IPS-18c (cell line): ENCODE data around the gene TEX35.

Experiments
- H3K4me3 ChIP-seq: 2 replicates; pipeline ENCODE4 v1.7.0; 2013; ENCODE audit warnings: low read depth, mild to moderate bottlenecking, low read length, moderate library complexity; ENCODE audit not compliant: insufficient read depth
- H3K9me3 ChIP-seq: one replicate; pipeline ENCODE4 v1.6.1; 2013; ENCODE audit warnings: mild to moderate bottlenecking, low read length, moderate library complexity; ENCODE audit not compliant: control insufficient read depth, insufficient read depth

Gene TEX35

DNA sequence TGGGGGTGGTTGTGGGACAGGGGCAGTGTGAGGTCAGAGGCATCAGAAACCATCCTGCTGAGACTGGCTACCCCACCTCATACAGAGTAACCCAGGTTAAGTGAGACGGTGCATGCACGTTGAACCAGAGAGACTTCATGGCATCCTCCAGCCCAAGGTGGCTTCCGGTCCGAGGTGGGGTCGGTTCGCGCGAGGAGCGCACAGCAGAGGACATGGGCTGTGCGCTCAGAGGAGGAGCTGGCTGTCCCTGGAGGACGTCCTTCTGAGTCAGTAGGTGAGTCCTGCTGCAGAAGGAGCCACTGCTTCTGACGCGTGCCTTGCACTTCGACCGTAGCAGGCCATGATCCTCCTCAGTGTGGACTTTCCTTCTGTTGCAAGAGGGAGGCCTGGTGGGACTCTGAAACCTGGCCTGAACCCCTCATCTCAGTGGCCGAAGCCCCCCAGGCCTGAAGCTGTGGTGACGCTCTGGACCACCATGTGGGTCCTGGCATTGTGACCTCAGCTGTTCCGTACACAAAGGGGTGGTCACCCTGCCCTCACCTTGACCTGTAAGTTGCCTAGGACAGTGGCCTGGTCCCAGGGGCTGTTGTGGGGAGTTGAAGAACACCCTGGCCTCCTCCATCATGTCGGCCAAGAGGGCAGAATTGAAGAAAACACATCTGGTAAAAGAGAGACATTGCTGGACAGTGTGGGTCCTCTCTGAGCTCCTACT lies at the start of gene TEX35:
Gene TEX35, plus strand, starts transcription at position 544 of the 712 bp plus-strand sequence. Its CDS starts 80 bp downstream, at position 624.
- H3K9me3 ChIP-seq: no peaks in the 10 kb centered on the region
- H3K4me3 ChIP-seq: no peak within 1 kb of the TSS

DNA sequence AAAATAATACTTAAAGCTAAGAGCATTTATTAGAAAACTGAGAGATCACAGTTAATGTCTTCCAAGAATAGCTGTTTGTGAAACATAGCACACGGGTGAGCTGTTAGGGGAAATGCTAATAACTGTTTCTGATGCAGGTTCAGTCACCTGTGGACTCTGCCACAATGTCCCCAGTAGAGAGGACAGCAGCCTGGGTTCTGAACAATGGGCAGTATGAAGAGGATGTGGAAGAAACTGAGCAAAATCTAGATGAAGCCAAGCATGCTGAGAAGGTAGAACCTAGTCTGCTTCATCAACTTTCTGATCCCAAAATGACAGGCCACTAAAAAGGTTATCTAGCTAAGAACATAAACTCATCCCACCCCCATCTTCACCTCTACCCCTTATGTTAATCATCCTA lies 48.8 kb upstream of the TEX35 start:
- no peak overlapping the region for H3K4me3 ChIP-seq
- no peaks in the 10 kb centered on the region for H3K9me3 ChIP-seq

DNA sequence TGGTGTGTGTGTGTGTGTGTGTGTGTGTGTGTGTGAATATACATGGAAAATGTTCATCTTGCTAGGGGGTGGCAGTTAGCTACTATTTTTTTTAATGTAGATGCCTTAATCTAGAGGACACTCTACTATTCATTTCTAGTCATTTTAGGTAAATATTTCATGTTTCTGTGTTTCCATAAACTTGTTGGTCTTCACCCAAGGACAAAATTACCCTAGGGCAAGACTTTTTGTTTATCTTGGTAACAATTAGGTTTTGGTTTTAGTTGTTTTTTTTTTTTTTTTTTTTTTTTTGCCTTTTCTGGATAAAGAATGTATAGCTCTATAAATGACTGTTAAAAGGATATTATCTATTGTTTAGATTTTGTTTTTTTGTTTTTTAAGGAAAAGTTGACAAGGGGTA lies 48.3 kb upstream of the TEX35 start:
- H3K4me3 ChIP-seq: no peak overlapping the region
- no peaks in the 10 kb centered on the region for H3K9me3 ChIP-seq

DNA sequence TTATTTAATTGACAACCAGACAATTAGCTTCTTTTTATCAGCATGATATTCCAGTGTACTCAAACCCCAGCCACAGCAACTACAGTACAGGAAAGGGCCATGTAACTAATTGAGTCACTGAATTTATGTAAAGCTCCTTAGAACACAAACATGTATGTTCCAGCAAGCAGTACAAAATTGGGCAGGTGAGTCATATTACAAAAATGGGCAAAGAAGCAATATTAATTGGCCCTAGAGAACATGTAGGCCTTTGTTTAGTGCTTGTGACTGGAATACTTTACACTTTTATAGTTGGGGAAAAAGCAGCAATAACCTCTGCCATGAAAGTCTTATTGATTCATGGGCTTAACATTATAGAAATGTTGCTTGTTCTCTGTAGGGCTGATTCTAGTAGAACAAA lies 47.9 kb upstream of the TEX35 start:
- H3K4me3 ChIP-seq: no peak overlapping the region
- no peaks in the 10 kb centered on the region for H3K9me3 ChIP-seq

DNA sequence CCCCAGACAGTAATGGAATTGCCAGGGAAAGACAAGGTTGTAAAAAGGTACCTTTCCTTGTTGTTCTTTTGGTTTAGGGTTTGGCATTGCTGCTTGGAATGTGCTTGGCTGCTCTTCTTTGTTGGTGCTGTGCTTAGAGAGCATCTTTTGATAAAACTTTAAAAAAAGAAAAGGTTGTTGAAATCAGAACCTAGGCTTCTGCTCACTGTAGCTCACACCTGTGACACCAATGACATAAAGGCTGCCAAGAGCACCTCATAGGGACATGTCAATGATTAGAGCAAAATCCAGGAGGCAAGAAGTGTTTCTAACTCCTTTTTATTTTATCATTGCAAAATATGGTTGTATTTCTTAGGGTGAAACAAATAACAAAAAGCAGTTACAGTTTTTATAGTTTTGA lies 45.1 kb upstream of the TEX35 start:
- Histone ChIP-seq H3K4me3 (no peak overlapping the region), H3K9me3 (no peaks in the 10 kb centered on the region)

DNA sequence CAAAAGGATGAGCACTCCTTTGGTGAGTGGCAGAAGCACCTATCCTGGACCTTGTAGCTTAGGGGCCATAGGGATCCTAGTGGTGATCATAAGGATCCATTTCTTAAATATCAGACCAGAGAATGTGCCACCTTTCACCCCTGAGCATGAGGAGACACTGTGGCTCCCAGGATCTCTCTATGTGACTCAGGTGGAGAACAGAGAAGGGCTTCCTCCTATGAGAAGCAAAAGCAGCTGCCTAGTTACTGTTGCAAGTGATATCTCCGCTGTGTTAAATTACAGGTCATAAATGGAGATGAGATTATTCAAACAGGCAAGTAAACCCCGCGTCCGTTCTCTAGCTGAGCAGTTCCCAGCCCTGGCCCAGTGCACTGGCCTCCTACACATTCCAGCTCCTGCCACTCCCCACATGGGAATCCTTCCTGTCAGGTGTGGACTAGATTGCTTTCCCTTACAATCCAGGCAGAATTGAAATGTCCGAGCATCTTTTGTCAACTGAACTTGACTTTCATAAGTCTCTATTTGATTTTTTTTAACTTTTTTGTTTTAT lies 42.4 kb upstream of the TEX35 start:
- no peaks in the 10 kb centered on the region for H3K9me3 ChIP-seq
- no peak overlapping the region for H3K4me3 ChIP-seq

DNA sequence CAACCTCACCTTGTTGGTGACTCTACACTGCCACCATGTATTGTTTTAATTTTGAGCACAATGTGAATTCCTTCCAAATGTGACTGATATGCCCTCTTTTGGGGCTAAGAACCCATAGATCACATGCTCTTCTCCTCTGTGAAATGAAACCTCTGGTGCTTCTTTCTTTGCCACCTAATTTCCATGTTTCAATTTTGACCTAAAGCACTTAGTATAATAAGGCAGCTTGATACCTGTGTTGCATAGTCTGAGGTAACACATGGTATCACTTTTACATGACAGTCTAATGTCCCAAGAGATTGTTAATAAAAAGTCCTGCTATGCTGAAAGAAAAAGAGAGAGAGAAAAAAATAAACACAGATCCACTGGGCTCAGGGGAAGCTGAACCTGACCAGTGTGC lies 40.4 kb upstream of the TEX35 start:
- Histone ChIP-seq H3K9me3 (no peaks in the 10 kb centered on the region), H3K4me3 (no peak overlapping the region)

DNA sequence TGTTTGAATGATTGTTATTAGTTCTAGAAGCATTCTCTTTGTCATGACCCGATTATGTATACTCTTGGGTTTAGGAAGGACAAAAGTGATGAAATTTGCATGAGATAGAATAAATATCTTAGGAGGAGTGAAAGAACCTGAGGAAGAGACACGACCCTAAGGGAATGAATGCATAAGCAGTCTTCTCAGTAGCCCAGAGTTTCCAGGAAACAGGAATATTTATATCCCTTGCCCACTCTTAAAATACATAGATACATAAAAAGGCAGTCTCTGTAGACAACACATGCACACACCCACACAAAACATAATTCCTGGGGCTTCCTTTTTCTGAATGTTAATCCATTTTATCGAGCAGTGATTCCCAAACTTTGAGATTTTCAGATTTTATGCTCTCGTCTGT lies 35.5 kb upstream of the TEX35 start:
- no peak overlapping the region for H3K4me3 ChIP-seq

DNA sequence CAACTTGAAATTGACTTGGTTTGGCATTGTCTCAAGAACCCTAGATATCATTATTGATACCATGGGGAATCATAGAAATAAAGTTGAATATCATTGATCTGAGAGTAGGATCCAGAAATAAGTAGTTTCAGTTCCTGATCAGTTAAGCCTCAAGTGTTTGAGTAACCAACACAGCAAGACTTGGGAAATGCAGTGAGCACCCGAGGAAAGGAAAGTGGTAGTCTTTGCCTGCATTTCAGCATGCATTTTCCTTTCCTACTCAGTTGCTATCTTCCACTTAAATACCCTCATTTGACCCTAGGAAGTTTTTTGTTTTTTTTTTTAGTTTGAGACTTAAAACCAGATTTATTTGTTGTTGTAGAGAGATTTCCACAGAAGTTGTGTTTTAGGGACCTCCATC lies 35.1 kb upstream of the TEX35 start:
- Histone ChIP-seq H3K9me3 (no peaks in the 10 kb centered on the region), H3K4me3 (no peak overlapping the region)

More for the DNA sequence above, 35.5 kb upstream of the TEX35 start:
- no peaks in the 10 kb centered on the region for H3K9me3 ChIP-seq

DNA sequence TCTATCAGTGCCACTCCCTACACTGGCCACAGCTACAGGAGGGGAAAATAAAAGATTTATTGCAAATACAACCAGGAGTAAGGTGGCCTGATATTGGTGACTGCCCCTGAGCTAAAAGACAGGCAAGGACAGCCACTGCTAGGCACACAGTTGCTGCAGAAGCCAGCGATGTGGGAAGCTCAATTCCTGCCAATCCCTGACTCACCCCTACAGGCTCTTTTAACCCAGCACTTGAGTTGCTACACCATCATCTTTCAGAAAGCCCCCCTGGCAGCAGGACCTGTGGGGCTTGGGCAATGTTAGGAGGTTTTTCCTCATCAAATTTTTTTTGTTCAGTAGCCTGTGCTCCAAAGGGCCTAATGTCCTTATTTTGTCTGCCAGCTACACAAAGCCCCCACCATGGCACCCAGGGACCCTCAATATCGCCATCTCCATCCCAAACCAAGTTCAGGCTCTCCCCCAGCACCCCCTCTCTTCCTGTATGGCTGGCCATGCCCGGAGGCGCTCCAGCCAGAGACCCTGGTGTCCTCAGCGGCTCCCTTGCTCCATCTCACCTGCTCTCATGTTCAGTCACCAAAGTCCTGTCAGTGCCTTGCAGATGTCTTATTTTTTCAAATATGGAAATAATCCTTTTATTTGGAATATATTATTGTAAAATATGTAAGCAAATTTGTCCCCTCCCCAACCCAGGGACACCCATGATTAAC lies 29.5 kb upstream of the TEX35 start:
- no peaks in the 10 kb centered on the region for H3K9me3 ChIP-seq
- H3K4me3 ChIP-seq: no peak overlapping the region

DNA sequence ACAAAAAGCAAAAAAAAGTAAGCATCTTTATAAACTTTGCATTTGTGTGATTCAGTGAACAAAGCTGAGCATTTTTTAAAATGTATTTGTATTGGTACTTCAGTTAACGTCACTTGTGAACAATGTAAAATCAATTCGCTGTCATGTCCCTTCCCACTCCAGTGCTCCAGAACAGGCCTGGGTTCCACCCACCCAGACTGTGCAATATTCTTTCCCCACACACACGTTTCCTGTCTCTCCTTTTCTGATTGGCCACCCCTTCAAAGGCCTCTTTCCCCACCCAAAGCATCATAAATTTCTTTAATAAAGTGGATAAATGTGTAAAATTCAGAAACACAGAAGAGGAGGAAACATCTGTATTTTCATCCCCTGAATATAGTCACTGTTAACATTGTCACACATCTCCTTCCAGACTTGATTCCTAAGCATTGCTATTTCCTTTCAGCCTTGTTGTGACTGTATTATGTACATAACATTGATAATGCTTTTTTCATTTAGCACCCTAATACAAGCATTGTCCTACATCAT lies 28.1 kb upstream of the TEX35 start:
- no peak overlapping the region for H3K4me3 ChIP-seq
- H3K9me3 ChIP-seq: no peaks in the 10 kb centered on the region

DNA sequence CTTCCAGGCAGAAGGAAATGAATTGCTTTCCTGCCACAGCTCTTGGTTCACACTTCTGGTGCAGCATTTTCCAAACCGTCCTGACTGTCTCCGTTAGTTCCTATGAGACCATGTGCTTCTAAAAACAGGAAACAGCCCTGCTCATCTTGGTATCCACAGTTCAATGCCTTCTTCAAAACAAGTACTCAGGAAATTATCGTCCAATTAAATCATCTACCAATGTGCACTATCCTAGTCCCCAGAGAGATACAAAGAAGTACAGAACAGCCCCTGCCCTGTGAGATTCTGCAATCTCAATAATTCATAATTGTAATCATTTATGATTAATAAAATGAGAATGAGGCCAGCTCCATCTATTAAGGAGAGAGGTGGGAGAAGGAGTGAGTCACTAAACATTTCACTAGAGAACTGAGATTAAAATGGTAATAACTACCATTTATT lies 27.3 kb upstream of the TEX35 start:
- no peak overlapping the region for H3K4me3 ChIP-seq
- no peaks in the 10 kb centered on the region for H3K9me3 ChIP-seq

DNA sequence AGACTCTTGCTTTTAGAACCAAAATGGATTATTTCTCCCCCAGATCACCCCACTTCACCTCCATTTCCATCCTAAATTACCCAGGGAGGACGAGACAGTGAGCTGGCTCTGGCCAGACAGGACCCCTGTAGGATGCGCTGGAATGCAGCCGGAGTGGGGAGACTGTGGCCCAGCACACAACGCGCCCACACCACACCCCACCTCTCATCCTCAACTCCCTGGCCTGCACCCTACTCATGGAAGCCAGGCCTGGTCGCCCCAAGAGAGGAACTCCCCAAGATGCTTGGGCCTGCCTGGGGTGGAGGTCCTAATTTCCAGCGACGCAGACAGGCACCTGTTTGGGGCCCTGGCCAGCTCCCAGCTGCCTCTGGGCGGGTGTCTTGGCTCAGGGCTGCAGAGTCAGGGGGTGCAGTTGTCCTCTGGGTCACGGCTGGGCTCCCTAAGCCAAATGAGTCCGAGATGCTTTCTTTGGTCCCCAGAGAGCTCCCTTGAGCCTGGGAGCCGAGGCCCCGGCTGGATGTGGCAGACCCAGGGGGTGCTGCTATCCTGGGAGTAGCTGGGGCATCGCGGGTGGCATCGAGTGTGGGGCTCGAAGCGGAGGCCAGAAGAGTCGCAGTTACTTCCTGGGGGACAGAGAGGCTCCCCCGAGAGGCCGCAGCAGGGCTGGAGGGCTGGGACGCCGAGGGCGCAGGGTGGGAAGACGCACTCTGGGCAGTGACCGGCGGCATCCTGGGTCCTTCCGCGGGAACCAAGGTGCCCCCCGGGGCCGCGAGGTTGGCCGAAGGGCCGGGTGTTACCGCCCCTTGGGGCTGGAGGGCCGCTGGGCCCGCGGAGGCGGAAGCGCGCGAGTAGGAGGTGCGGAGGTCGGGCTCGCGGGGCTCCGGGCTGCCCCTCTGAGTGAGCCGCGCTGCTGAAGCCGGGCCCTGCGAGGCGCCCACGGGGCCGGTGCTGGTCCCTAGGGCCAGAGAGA lies 26.5 kb upstream of the TEX35 start:
- no peaks in the 10 kb centered on the region for H3K9me3 ChIP-seq
- H3K4me3 ChIP-seq: no peak overlapping the region

DNA sequence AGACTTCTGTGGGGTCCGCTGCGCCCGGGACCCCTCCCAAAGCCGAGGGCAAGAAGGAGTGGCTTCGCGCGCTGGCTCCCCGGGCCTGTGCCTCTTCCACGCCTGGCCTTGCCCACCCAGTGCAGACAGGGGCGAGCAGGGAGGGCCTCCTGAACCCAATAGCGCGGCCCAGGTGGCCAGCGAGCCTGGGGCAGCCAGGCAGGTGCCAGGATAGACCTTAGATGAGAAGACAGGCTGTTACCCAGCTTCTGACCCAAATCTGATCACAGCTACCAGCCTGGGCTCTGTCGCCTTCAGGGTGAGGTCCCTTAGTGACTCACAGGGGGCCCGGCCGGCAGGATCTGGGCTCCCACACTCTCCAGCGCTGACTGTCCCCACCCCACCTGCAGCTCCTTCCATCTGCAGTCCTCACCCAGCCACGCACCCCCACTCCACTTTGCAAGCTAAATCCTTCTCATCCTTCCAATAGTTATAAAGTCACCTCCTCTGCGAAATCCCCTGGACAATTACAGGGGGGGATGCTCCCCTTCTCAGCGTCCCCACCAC lies 25.8 kb upstream of the TEX35 start:
- H3K4me3 ChIP-seq: no peak overlapping the region

DNA sequence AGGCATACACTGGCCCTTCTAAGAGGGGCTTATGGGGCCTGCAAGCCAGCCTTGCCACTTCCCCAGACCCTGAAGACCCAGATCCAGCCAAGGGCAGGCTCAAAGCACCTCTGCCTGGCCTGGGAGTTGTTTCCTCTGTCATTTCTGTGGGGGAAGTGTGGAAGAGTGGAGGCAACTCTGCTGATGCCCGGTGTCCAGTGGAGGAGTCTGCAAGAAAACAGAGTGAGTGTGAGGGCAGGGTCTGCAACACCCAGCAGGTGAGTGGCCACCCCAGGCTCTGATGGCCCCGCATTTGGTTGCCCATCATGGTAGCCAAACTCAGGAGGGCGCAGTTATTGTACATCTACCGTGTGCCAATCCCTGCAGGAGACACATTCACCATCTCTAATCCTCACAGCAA lies 24.5 kb upstream of the TEX35 start:
- no peak overlapping the region for H3K4me3 ChIP-seq

More for the DNA sequence above, 25.8 kb upstream of the TEX35 start:
- H3K9me3 ChIP-seq: no peaks in the 10 kb centered on the region

DNA sequence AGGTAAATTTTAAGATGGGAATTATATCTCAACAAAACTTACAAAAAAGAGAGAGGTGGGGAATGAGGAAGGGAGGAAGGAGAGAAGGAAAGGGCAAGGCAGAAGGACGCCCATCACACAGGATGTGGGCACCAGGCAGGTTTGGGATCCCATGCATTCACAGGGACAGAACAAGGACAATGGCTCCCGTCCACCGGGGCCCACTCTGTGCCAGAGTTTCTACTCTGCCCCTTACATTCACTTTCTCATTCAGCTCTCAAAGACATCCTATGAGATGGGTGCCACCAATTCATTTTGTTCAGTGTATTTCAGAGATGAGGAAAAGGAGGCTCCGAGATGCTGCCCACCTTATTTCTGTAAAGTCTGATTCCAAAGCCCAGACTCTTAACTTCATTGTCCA lies 23.5 kb upstream of the TEX35 start:
- no peaks in the 10 kb centered on the region for H3K9me3 ChIP-seq
- no peak overlapping the region for H3K4me3 ChIP-seq

More for the DNA sequence above, 24.5 kb upstream of the TEX35 start:
- no peaks in the 10 kb centered on the region for H3K9me3 ChIP-seq

DNA sequence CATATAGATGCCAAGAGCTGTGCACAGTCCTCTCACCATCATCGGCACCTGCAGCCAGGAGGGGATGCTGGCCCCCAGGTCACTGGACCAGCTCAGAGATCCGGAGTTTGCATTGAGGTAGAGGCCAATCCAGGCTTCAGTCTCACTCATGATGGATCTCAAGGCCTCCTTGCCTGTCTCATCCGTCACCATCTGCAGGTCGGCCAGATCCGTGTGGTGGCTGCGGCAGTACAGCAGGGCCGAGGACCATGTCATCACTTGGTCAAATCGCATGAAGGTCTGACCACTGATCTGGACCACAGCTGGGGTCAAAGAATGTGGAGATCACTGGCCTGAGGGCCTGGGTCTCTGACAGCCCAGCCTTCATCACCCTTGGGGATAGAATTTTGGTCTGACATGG lies 22.8 kb upstream of the TEX35 start:
- H3K9me3 ChIP-seq: no peaks in the 10 kb centered on the region
- no peak overlapping the region for H3K4me3 ChIP-seq
